Endothelial cell (in vitro differentiated cells): ENCODE results near the gene PRPF6. TPM values are rescaled to one million over a fixed set of nuclear protein-coding genes. Genes with fewer than 3 reads are reported as not detected.

Experiments
- DNase-seq: peaks from one replicate; pipeline ENCODE4 v3.0.0; 2021; ENCODE audit warnings: low spot score
- H3K27ac Mint-ChIP-seq: one replicate; pipeline ENCODE4 v1.8.0; 2021; ENCODE audit warnings: mixed read lengths, inconsistent platforms; ENCODE audit not compliant: unreplicated experiment
- H3K27me3 Mint-ChIP-seq: one replicate; pipeline ENCODE4 v1.8.0; 2021; ENCODE audit warnings: mild to moderate bottlenecking, moderate library complexity, mixed read lengths, inconsistent platforms; ENCODE audit not compliant: unreplicated experiment
- H3K36me3 Mint-ChIP-seq: one replicate; pipeline ENCODE4 v1.8.0; 2021; ENCODE audit warnings: mild to moderate bottlenecking, low read depth, mixed read lengths, inconsistent platforms; ENCODE audit not compliant: unreplicated experiment
- H3K4me1 Mint-ChIP-seq: one replicate; pipeline ENCODE4 v1.8.0; 2021; ENCODE audit warnings: mild to moderate bottlenecking, mixed read lengths, inconsistent platforms; ENCODE audit not compliant: unreplicated experiment
- H3K4me3 Mint-ChIP-seq: one replicate; pipeline ENCODE4 v1.8.0; 2021; ENCODE audit warnings: mild to moderate bottlenecking, mixed read lengths, inconsistent platforms; ENCODE audit not compliant: unreplicated experiment
- H3K9me3 Mint-ChIP-seq: one replicate; pipeline ENCODE4 v1.8.0; 2021; ENCODE audit warnings: mixed read lengths, inconsistent platforms; ENCODE audit not compliant: unreplicated experiment
- CTCF ChIP-seq: fragments of 200-600 bp; sonication (generic); IDR thresholded peaks from one replicate; pipeline ENCODE4 v1.5.0; 2021; ENCODE audit warnings: antibody characterized with exemption; ENCODE audit not compliant: unreplicated experiment
- total RNA-seq: library from RNA; stranded (reverse); fragmentation: NEBNext Ultra II Directional; extraction: Animal tissue kit (Norgen Biotek cat#: 25700); gene quantifications from one replicate; pipeline ENCODE4 v1.2.1, GENCODE V29; 2021; ENCODE audit not compliant: unreplicated experiment

Gene PRPF6
- total RNA-seq, 1 donor from 2014 or later, result 73.4 TPM

- Mint-ChIP-seq H3K27me3 (peaks cover 12% of the 10 kb centered on the region), H3K4me3 (peak within 1 kb of the TSS; percentile 94), H3K4me1 (peaks cover 24% of the 10 kb centered on the region), H3K36me3 (no peaks in the 10 kb centered on the region), H3K9me3 (no peaks in the 10 kb centered on the region), H3K27ac (no peak within 1 kb of the TSS)
- TF ChIP-seq CTCF, result no peak
- peak; percentile 76 for DNase-seq
These were observed 98.5 kb downstream of the PRPF6 start, which contains the start of gene RGS19 for GRCh38 chr20:64079273-64080012. TSS of gene RGS19 (minus strand) at chr20:64079518. CDS start at chr20:64076886, 2,632 bp downstream.

- Mint-ChIP-seq H3K9me3 (no peaks in the 10 kb centered on the region), H3K4me3 (peak within 1 kb of the TSS; percentile 94), H3K4me1 (peaks cover 25% of the 10 kb centered on the region), H3K27ac (no peak within 1 kb of the TSS), H3K36me3 (peaks cover under 1% of the 10 kb centered on the region), H3K27me3 (peaks cover 15% of the 10 kb centered on the region)
- DNase-seq, result no peak
- TF ChIP-seq CTCF, result no peak
These were observed 99.3 kb downstream of the PRPF6 start, which contains the start of gene OPRL1 for GRCh38 chr20:64080013-64080812. TSS of gene OPRL1 (plus strand) at chr20:64080082. CDS start at chr20:64092721, 12,639 bp downstream.

GRCh38 chr20:64080813-64081623 is 100.1 kb downstream of the PRPF6 start:
- Mint-ChIP-seq H3K27ac (no peak overlapping the region), H3K4me1 (peaks cover 25% of the 10 kb centered on the region), H3K4me3 (peak overlapping the region; percentile 94), H3K9me3 (no peaks in the 10 kb centered on the region), H3K27me3 (peaks cover 15% of the 10 kb centered on the region), H3K36me3 (peaks cover 4% of the 10 kb centered on the region)
- TF ChIP-seq CTCF, result no peak
- DNase-seq, result no peak

GRCh38 chr20:64081624-64081964 is 100.7 kb downstream of the PRPF6 start:
- peak overlapping the region; percentile 83 for H3K4me3 Mint-ChIP-seq
- no peak for DNase-seq
- no peak overlapping the region for H3K27ac Mint-ChIP-seq
- peaks cover 15% of the 10 kb centered on the region for H3K27me3 Mint-ChIP-seq
- peaks cover 8% of the 10 kb centered on the region for H3K36me3 Mint-ChIP-seq
- H3K4me1 Mint-ChIP-seq, result peaks cover 25% of the 10 kb centered on the region
- TF ChIP-seq CTCF, result no peak
- no peaks in the 10 kb centered on the region for H3K9me3 Mint-ChIP-seq
